ENCODE results near the gene GPD2. TPM values are rescaled to one million over a fixed set of nuclear protein-coding genes. Genes with fewer than 3 reads are reported as not detected.

GPD2 gene
- total and polyA plus RNA-seq, 2 of the 8 experiments (the other 6 are each of a cell fraction or from before 2014, with no cell fraction given): 8.4 to 43.1 TPM

DNA sequence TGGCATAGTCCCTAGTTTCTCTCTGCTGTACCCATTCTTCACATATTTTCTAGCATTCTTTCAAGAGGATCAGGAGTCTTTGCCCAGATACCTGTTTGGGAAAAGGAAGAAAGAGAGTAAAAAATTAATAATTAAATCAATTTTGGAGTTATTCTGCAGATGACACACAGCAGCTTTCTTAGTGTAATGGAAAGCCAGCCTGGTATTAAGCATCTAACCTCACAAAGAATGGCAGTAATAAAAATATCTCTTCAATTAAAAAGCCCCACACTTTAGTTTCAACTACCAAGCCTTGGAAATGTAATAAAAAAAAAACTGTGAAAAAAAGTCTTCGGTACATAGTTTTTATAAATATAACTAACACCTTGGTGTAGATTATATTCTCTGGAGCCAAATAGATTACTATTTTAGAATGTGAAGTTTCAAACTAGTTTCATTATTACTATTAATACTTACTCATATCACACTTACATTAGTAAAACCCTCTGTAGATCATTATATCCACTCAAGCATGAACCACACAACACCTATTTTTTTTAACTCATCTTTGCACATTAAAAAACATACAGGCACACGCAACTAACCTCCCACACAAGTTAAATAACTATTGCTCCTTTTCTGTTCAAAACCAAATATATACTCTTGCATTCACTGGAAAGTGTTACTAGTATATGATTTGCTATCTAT lies 90.9 kb downstream of the GPD2 start:
- no peak overlapping the region for H3K4me2 ChIP-seq (ENCODE audit: insufficient read depth in 1 of 2, low read depth in 2 of 2, low read length in 2 of 2)
- whole genome bisulfite sequencing, 2 experiments (ENCODE audit: extremely low coverage in 1 of 2, insufficient coverage in 1 of 2, insufficient read length in 1 of 2, insufficient replicate concordance in 2 of 2, low coverage in 1 of 2, low lambda C conversion rate in 2 of 2, missing lambda C conversion rate in 1 of 2): 93% methylated on average over 2 of the region's 2 CpGs; no CpG with 5 or more reads in 1 of the 2 experiments
- H3K27ac ChIP-seq (ENCODE audit: low read depth, low read length): no peak overlapping the region
- no peak for FAIRE-seq
- ChIA-PET POLR2A (ENCODE audit: partially characterized antibody) (interaction anchor here (0.7 kb wide), 1 partner anchor 43 kb away, joined by 3 read pairs; no protein-coding TSS in a partner anchor), CTCF (ENCODE audit: partially characterized antibody) (interaction anchor here (0.7 to 1.2 kb wide), 2 partner anchors 9 to 59 kb away, joined by 3 read pairs; no protein-coding TSS in a partner anchor)
- H2BK12ac ChIP-seq (ENCODE audit: low read depth, low read length): no peak overlapping the region
- H3K4ac ChIP-seq (replicated peaks; ENCODE audit: insufficient read length, low read depth, low read length): no peak overlapping the region
- no peaks in the 10 kb centered on the region for H3K23me2 ChIP-seq (ENCODE audit: low read depth, low read length)
- H3K4me1 ChIP-seq (replicated peaks in 1 of 4; ENCODE audit: control insufficient read depth in 3 of 4, insufficient read depth in 4 of 4, low read length in 3 of 4): no peaks in the 10 kb centered on the region
- H2BK20ac ChIP-seq (ENCODE audit: low read length): no peak overlapping the region
- DNase-seq (ENCODE audit: low read depth in 1 of 2, low spot score in 2 of 2): no peak
- H3K79me2 ChIP-seq (ENCODE audit: control insufficient read depth in 1 of 2, insufficient read depth in 2 of 2, low read length in 2 of 2): no peaks in the 10 kb centered on the region
- no peak overlapping the region for H2BK15ac ChIP-seq (ENCODE audit: low read length)
- H4K20me1 ChIP-seq (replicated peaks in 1 of 2; ENCODE audit: control insufficient read depth in 1 of 2, insufficient read depth in 2 of 2, low read length in 2 of 2): no peaks in the 10 kb centered on the region
- H3K14ac ChIP-seq (ENCODE audit: insufficient read length): no peak overlapping the region
- H3K36me3 ChIP-seq (ENCODE audit: control insufficient read depth in 2 of 4, insufficient read depth in 4 of 4, low read length in 3 of 4): no peaks in the 10 kb centered on the region
- no peak overlapping the region for H4K91ac ChIP-seq (replicated peaks; ENCODE audit: insufficient read length, low read length)
- no peak overlapping the region for H2AK5ac ChIP-seq (ENCODE audit: low read depth, low read length)
- no peak overlapping the region for H3K23ac ChIP-seq (ENCODE audit: insufficient read length)
- no peaks in the 10 kb centered on the region for H3K9me3 ChIP-seq (ENCODE audit: insufficient read depth in 2 of 2, low read depth in 1 of 2, low read length in 1 of 2)
- H4K8ac ChIP-seq (ENCODE audit: extremely low read depth, insufficient read depth, low read length): no peak overlapping the region
- H3K18ac ChIP-seq (ENCODE audit: extremely low read depth, low read length): no peak overlapping the region
- H3K27me3 ChIP-seq (replicated peaks in 1 of 4; ENCODE audit: control insufficient read depth in 3 of 4, extremely low read depth in 1 of 4, insufficient read depth in 3 of 4, low read length in 3 of 4): no peaks in the 10 kb centered on the region
- H2BK120ac ChIP-seq (replicated peaks; ENCODE audit: low read depth, low read length): no peak overlapping the region
- no peak overlapping the region for H2AFZ ChIP-seq (ENCODE audit: low read length)
- H3K9ac ChIP-seq (replicated peaks in 1 of 4; ENCODE audit: extremely low read depth in 1 of 4, low read depth in 3 of 4, low read length in 3 of 4): no peak overlapping the region
- no peak overlapping the region for H2BK5ac ChIP-seq (ENCODE audit: low read depth, low read length)
- no peak overlapping the region for H3K56ac ChIP-seq (replicated peaks; ENCODE audit: insufficient read length, low read depth, low read length)
- no peak overlapping the region for H4K5ac ChIP-seq (ENCODE audit: insufficient read length, low read depth, low read length)
- no peak overlapping the region for H3K4me3 ChIP-seq (ENCODE audit: extremely low read depth in 1 of 4, insufficient read depth in 2 of 4, low read depth in 3 of 4, low read length in 4 of 4)
- H3K79me1 ChIP-seq (ENCODE audit: low read depth, low read length): no peaks in the 10 kb centered on the region; the same call in 1 of the 2 replicates
- TF ChIP-seq PHF8 (conservative IDR thresholded peaks at IDR 0.05; ENCODE audit: low read depth, low read length) (no peak), RNF2 (IDR thresholded peaks at IDR 0.05; ENCODE audit: borderline replicate concordance, low read depth, low read length, missing control alignments, poor library complexity, severe bottlenecking) (no peak), MAFK (IDR thresholded peaks at IDR 0.05; ENCODE audit: low read depth, low read length) (no peak), CREB1 (IDR thresholded peaks at IDR 0.05) (no peak), BACH1 (IDR thresholded peaks at IDR 0.05; ENCODE audit: low read length) (no peak), YY1 (IDR thresholded peaks at IDR 0.05; ENCODE audit: low read depth, low read length) (no peak), POLR2A (IDR thresholded peaks at IDR 0.05; ENCODE audit: control extremely low read depth in 1 of 2, low read depth in 2 of 2, low read length in 2 of 2) (no peak), SIN3A (conservative IDR thresholded peaks at IDR 0.05 in 1 of 2, IDR thresholded peaks at IDR 0.05 in 1 of 2; ENCODE audit: low read depth in 1 of 2, low read length in 2 of 2) (no peak), CEBPB (IDR thresholded peaks at IDR 0.05; ENCODE audit: low read depth, low read length) (no peak)
- TF ChIP-seq, protein P1, sequence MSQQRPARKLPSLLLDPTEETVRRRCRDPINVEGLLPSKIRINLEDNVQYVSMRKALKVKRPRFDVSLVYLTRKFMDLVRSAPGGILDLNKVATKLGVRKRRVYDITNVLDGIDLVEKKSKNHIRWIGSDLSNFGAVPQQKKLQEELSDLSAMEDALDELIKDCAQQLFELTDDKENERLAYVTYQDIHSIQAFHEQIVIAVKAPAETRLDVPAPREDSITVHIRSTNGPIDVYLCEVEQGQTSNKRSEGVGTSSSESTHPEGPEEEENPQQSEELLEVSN (IDR thresholded peaks at IDR 0.05): no peak

Data from H1 (cell line).